Measurements from ENCODE around the gene KLK7. TPM values are rescaled to one million over a fixed set of nuclear protein-coding genes. Genes with fewer than 3 reads are reported as not detected.

The KLK7 gene
- total and polyA plus RNA-seq, 2 donors (not counting 3 experiments of a cell fraction or from before 2014, with no cell fraction given), result not detected

GRCh38 chr19:51029718-51030117 lies 46.0 kb upstream of the KLK7 start:
- H3K4me1 ChIP-seq (ENCODE audit: control insufficient read depth, extremely low read depth, insufficient read depth, low read length), result no peaks in the 10 kb centered on the region
- no peaks in the 10 kb centered on the region for H3K9me3 ChIP-seq (replicated peaks; ENCODE audit: control insufficient read depth, insufficient read depth, low read length)
- intact Hi-C loops (cut with micrococcal nuclease), result no loop called here
- H3K4me2 ChIP-seq (ENCODE audit: insufficient read depth, low read length), result no peak overlapping the region
- no TSS peak for BruUV-seq (replicated peaks)
- DNase-seq (ENCODE audit: low read depth, low spot score), result no peak
- POLR2A ChIA-PET, result no interaction called here
- H4K20me1 ChIP-seq (replicated peaks; ENCODE audit: control insufficient read depth, extremely low read depth, insufficient read depth, low read length), result no peaks in the 10 kb centered on the region
- H3K4me3 ChIP-seq (replicated peaks in 1 of 3; ENCODE audit: insufficient read depth in 1 of 3, low read depth in 1 of 3, low read length in 3 of 3), result no peak overlapping the region
- FAIRE-seq, result no peak
- H2AFZ ChIP-seq (ENCODE audit: low read depth, low read length), result no peak overlapping the region
- CTCF ChIA-PET, result interaction anchor here (0.9 kb wide), 1 partner anchor 9 kb away, joined by 3 read pairs; no protein-coding TSS in a partner anchor
- H3K36me3 ChIP-seq (ENCODE audit: control insufficient read depth in 2 of 2, extremely low read depth in 1 of 2, insufficient read depth in 2 of 2, low read length in 2 of 2), result no peaks in the 10 kb centered on the region
- H3K9ac ChIP-seq (replicated peaks; ENCODE audit: extremely low read depth, insufficient read depth, low read length), result no peak overlapping the region
- no peak overlapping the region for H3K27ac ChIP-seq (ENCODE audit: insufficient read depth, low read depth, low read length)
- no peaks in the 10 kb centered on the region for H3K79me2 ChIP-seq (ENCODE audit: control insufficient read depth, insufficient read depth, low read length)
- dilution Hi-C loops (cut with MboI; ENCODE audit: extremely low pct_ligation_motif_present, low sequenced_read_pairs), result no loop called here
- no peaks in the 10 kb centered on the region for H3K27me3 ChIP-seq (ENCODE audit: control insufficient read depth in 2 of 2, insufficient read depth in 2 of 2, low read length in 2 of 2)
- H3K9me1 ChIP-seq (replicated peaks; ENCODE audit: control insufficient read depth, extremely low read depth, insufficient read depth, low read length), result no peaks in the 10 kb centered on the region
- TF ChIP-seq EZH2 (IDR thresholded peaks at IDR 0.05; ENCODE audit: borderline replicate concordance, low read depth, low read length, severe bottlenecking) (no peak), FOS (IDR thresholded peaks at IDR 0.05; ENCODE audit: borderline replicate concordance, insufficient read depth, low read length) (no peak), GATA2 (IDR thresholded peaks at IDR 0.05; ENCODE audit: insufficient read depth, insufficient read length, low read depth, low read length) (no peak), CTCF (IDR thresholded peaks at IDR 0.05; ENCODE audit: extremely low read depth in 1 of 2, insufficient read depth in 1 of 2, low read depth in 1 of 2, low read length in 2 of 2) (no peak), JUN (IDR thresholded peaks at IDR 0.05; ENCODE audit: borderline replicate concordance, insufficient read depth, insufficient read length, low read depth) (no peak), POLR2AphosphoS5 (IDR thresholded peaks at IDR 0.05; ENCODE audit: insufficient read depth, low read depth, low read length) (no peak), MYC (IDR thresholded peaks at IDR 0.05; ENCODE audit: low read depth, low read length) (no peak), POLR2A (IDR thresholded peaks at IDR 0.05; ENCODE audit: low read depth, low read length) (no peak)
- TF ChIP-seq, protein P1, sequence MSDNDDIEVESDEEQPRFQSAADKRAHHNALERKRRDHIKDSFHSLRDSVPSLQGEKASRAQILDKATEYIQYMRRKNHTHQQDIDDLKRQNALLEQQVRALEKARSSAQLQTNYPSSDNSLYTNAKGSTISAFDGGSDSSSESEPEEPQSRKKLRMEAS (IDR thresholded peaks at IDR 0.05; ENCODE audit: insufficient read depth, insufficient read length), result no peak

Data from endothelial cell of umbilical vein (primary cell).